ENCODE data around the gene PLB1.
A peak's percentile ranks its signal among the peaks of the same experiment; 100 is the strongest.

Gene PLB1

GRCh38 chr2:28624793-28625701 lies 129.2 kb downstream of the PLB1 start:
- peak; percentile 84 for DNase-seq (ENCODE audit: low read depth, low spot score)

DNA sequence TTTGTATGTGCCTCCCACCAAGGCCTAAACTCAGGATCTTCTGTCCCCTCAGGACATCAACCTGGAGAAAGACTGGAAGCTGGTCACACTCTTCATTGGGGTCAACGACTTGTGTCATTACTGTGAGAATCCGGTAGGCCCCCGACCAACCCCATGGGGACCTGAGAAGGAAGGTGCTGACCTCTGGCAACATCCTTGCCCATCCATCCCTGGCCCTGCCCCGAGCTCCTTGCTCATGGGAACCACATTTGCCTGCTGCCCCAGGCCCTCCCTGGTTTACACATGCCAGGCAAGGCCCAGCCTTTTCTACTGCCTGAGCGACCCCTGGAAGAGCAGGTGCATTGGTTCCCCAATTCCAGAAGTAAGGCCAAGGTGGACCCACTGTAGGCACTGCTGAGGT lies 130.5 kb downstream of the PLB1 start:
- DNase-seq (ENCODE audit: low read depth, low spot score): no peak

DNA sequence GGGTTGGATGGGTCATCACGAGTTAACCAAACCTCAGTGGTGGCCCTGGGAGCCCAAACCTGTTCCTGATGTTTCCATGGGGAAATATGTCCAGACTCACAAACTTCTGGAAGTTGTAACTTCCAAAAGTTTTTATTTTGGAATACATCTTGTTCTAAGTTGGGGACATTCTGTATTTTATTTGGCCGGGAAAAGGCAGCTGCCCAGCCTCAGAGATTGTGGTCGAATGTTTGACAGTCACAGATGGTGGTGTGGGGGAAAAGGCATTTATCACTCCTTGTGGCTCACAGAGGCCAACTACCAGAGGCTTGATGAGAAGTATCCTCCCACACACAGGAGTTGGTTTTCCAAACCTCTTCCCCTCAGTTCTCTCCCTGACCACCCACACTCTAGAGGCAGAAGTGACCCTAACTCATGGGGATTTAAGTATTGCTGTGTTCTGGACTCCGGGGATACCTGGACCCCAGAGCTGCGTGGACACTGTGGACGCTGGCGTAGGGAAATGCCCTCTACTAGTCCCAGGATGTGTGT lies 131.1 kb downstream of the PLB1 start:
- peak; percentile 76 for DNase-seq (ENCODE audit: low read depth, low spot score)

GRCh38 chr2:28627722-28628480 lies 132.0 kb downstream of the PLB1 start:
- peak; percentile 69 for DNase-seq (ENCODE audit: low read depth, low spot score)

DNA sequence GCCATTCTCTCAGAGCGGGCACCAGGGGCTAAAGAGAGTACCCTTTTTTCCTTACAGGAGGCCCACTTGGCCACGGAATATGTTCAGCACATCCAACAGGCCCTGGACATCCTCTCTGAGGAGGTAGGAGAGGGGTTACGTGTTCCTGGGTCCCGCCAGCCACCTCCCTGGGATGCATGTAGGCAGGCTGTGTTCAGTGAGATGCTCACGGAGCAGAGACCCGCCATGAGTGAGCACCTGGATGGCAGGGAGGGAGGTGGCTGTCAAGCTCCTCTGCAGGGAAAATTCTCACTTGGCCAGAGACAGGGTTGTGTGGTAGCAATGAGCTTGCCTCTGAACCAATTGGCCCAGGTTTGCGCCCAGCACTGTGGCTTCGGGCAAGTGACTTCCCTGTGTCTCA lies 132.6 kb downstream of the PLB1 start:
- DNase-seq (ENCODE audit: low read depth, low spot score): no peak

GRCh38 chr2:28628987-28629386 lies 133.1 kb downstream of the PLB1 start:
- no peak for DNase-seq (ENCODE audit: low read depth, low spot score)

DNA sequence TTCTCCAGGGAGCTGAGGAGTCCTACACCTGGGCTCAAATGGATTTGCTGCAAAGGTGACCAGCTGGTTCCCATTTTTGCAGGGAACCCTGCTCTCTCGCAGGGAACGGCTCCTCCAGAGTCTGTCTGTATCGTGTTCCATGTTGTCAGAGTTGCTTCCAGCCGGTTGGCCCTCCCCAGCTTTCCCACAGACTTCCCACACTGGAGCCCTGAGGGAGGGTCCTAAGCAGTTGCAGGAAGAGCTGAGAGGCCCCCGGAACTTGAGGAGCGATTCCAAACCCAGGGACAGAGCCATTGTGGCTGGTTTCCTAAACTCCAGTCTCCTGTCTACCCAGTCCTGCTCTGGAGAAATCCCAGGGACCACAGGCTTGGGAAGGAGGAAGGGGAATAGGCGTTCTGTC lies 134.1 kb downstream of the PLB1 start:
- DNase-seq (ENCODE audit: low read depth, low spot score): no peak

GRCh38 chr2:28630341-28630740 lies 134.5 kb downstream of the PLB1 start:
- DNase-seq (ENCODE audit: low read depth, low spot score): no peak

DNA sequence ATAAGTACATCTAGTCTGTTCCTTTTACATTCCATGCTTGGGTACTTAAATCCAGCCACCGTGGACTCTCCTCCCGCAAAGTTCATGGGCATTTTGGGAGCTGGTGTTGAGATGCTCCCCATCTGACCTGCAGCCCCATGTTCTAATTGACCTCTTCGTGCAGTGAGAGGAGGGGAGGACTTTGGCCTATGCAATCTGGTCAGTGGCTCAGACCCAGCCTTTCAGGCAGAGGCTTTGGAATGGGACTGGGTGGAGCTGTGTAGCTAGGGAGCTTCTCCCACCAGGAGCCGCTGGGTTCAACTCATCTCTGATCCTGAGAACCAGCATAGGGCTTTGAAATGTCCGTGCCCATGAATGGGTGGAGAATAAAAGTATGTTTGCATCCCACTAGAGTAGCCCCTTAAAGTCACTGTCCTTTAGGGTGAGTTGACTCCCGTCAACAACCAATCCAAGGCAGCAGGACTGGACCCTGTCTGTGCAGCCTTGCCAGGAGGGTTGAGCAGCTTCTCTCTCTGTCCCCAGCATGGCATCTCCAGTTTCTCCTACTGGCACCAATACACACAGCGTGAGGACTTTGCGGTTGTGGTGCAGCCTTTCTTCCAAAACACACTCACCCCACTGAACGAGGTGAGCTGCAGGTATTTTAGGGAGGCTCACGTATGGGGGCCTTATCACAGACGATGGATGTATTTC lies 135.8 kb downstream of the PLB1 start:
- no peak for DNase-seq (ENCODE audit: low read depth, low spot score)

DNA sequence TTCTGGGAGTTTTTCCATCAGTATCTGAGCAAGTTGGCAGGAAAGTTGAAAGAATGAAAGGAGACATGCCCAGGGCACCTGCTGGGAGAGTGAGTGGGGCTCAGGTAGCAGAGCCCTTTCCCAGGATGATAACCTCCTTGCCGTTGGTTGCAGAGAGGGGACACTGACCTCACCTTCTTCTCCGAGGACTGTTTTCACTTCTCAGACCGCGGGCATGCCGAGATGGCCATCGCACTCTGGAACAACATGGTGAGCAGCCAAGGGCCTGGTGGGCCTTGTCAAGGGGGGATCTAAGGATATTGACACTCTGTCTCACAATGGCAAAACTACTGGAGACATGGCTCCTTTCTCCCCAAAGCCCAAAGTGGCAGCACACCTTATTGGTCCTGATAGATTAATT lies 136.9 kb downstream of the PLB1 start:
- DNase-seq (ENCODE audit: low read depth, low spot score): no peak

- DNase-seq (ENCODE audit: low read depth, low spot score): no peak
These were observed 137.3 kb downstream of the PLB1 start for GRCh38 chr2:28633204-28633603.

DNA sequence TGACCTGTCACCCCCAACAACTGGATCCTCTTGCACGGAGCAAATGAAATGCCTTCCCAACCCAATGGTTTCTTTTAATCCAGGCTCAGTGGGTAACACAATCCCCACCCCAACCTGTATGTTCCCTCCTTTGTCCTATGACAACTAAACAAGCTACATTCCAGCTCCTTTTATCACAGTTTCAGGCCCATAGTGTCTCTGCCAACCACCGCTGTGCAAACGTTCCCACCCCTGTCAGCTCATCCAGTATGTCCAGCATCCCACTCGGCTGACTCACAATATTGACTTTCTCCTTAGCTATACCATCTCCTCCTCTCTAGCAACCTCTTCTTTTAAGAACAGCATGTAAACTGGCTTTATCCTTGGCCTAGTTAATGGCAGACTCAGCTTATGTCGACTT lies 137.9 kb downstream of the PLB1 start:
- DNase-seq (ENCODE audit: low read depth, low spot score): peak; percentile 74

GRCh38 chr2:28635191-28635611 lies 139.3 kb downstream of the PLB1 start:
- peak; percentile 65 for DNase-seq (ENCODE audit: low read depth, low spot score)

DNA sequence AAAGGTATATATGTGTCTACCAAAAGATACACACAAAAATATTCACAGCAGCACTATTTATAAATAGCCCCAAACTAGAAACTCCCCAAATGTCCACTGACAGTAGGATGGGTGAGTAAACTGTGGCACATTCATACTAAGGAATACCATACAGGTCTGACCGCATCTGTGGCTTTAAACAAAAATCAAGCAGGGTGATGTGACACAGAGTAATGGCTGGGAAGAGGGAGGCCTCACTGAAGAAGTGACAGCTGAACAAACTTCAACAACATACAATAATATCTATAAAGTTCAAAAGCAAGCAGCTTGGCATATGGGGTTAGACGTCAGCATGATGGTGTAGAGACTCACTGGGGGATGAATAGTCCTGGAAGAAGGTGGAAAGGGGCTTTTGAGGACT lies 140.6 kb downstream of the PLB1 start:
- DNase-seq (ENCODE audit: low read depth, low spot score): no peak

DNA sequence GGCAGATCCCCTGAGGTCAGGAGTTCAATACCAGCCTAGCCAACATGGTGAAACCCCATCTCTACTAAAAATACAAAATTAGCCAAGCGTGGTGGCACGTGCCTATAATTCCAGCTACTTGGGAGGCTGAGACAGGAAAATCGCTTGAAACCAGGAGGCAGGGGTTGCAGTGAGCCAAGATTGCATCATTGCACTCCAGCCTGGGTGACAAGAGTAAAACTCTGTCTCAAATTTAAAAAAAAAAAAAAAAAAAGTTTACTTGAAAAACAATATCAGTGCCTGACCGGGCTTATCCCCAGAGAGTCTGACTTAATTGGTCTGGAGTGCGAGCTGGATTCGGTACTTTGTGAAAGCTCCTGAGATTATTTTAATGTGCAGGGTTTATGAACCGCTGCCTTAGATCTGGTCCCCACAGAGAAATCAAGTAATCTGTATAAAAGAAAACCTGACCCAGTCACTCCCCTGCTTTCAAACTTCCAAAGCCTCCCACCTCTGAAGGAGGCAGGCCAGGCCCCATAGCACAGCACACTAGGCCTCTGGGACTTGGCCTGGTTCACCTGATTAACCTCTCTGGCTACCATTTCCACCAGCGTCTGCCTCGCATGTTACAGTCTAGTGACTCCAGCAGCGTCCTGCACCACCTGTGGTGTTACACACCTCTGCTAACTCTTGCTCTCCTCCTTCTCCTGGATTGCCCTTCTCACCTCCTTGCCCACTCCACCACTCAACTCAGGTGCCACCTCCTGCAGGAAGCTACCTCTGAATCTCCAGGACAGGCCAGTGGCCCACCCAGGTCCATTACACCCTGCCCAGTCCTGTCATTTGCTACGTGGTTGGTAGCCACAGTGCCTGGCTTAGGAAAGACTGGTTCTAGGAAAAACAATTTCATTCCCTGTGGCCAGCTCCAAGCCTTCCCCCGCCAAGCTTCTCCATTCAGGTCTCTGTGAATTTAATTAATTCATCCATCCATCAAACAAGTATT lies 141.5 kb downstream of the PLB1 start:
- DNase-seq (ENCODE audit: low read depth, low spot score): no peak

DNA sequence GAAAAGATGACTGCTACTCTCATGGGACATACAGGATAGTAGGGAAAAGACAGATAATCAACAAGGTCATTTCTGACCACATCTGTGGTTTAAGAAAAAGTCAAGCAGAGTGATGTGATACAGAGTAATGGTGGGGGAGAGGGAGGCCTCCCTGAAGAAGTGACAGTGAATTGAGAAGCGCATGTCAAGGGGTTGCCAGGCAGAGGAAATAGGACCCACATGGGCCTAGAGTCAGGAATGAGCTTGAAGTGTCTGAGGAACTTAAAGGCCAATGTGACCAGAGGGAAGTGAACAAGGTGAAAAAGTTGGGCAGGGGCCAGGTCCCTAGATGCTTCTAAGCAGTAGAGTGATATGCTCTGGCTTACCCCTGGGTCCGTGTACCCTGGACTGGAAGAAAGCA lies 142.2 kb downstream of the PLB1 start:
- no peak for DNase-seq (ENCODE audit: low read depth, low spot score)

GRCh38 chr2:28639092-28639691 lies 143.3 kb downstream of the PLB1 start:
- no peak for DNase-seq (ENCODE audit: low read depth, low spot score)

DNA sequence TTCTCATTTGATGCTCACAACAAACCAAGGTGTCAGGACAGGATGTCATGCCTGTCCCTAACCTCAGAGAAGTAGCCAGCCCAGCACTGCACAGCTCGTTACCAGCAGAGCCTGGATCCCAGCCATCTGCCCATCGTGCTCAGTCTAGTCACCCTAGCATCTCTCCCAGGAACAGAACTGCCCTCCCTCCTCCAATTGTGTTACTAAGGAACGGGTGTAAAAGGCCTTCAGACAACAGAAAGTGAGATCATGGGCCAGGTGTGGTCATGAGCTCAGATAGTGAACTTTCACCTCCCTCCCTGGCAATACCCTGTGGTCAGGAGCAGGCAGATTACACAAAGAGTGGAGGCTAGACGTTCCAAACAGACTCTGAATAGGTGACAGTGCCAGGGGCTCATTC lies 144.0 kb downstream of the PLB1 start:
- DNase-seq (ENCODE audit: low read depth, low spot score): peak; percentile 65

DNA sequence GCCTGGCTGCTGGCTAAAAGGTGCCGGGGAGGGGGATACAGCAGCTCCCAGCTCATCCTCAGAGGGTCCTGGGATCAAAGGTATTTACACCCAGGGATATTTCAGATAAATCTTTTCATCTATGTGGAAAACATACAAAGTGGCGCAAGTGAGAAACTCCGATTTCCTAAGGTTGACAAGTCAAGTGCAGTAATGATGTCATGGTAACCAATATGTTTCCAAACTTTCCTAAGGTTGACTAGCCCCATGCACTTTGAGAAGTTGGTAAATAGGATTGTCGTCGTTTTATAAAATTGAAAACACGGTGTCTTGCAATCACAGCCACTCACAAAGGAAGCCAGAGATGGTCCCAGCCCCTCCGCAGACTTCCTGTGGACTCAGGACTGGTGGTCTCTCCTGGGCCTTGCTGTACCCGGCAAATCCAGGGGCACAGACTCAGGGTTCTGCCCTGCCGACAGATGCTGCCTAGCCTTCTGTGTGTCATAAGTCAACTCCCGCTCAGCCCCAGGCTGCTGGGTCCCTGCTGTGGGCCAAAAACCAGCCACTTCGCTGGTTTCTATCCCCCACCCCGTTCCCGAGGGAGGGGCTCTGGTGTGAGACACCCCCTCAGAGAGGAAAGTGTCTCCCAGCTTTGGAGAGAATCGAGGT lies 144.5 kb downstream of the PLB1 start:
- no peak for DNase-seq (ENCODE audit: low read depth, low spot score)

- DNase-seq (ENCODE audit: low read depth, low spot score): no peak
These were observed 145.0 kb downstream of the PLB1 start for GRCh38 chr2:28640908-28641300.

Data from astrocyte of the hippocampus (primary cell).